HepG2 (cell line): ENCODE results near the gene GJB4.

Experiments used
- CBFB ChIP-seq: sonication (generic); formaldehyde crosslinking; IDR thresholded peaks from 2 replicates; pipeline ENCODE4 v1.4.0; 2020; ENCODE audit warnings: missing genetic modification reagents
- CHD2 ChIP-seq: IDR thresholded peaks from 2 replicates; pipeline ENCODE4 v1.6.1; 2011; ENCODE audit warnings: low read depth, low read length, improper control_type of control experiment
- ELF4 ChIP-seq: sonication (generic); formaldehyde crosslinking; IDR thresholded peaks from 2 replicates; pipeline ENCODE4 v1.5.0; 2020; ENCODE audit warnings: missing genetic modification reagents, mild to moderate bottlenecking, moderate library complexity, borderline replicate concordance
- ZNF33A ChIP-seq: sonication (generic); formaldehyde crosslinking; IDR thresholded peaks from 2 replicates; pipeline ENCODE4 v1.5.1; 2020; ENCODE audit warnings: missing genetic modification reagents, mild to moderate bottlenecking, moderate library complexity, borderline replicate concordance
- ZNF550 ChIP-seq: sonication (generic); formaldehyde crosslinking; IDR thresholded peaks from 2 replicates; pipeline ENCODE4 v1.4.0; 2020; ENCODE audit warnings: mild to moderate bottlenecking, missing genetic modification reagents, borderline replicate concordance
- TF ChIP-seq, protein P1 (sequence below): sonication (generic); formaldehyde crosslinking; conservative IDR thresholded peaks from 2 replicates; pipeline ENCODE4 v1.4.0; 2020; ENCODE audit warnings: missing genetic modification reagents
- TF ChIP-seq, protein P2 (sequence below): IDR thresholded peaks from 2 replicates; pipeline ENCODE4 v1.6.1; 2012; ENCODE audit warnings: inconsistent platforms

DNA sequence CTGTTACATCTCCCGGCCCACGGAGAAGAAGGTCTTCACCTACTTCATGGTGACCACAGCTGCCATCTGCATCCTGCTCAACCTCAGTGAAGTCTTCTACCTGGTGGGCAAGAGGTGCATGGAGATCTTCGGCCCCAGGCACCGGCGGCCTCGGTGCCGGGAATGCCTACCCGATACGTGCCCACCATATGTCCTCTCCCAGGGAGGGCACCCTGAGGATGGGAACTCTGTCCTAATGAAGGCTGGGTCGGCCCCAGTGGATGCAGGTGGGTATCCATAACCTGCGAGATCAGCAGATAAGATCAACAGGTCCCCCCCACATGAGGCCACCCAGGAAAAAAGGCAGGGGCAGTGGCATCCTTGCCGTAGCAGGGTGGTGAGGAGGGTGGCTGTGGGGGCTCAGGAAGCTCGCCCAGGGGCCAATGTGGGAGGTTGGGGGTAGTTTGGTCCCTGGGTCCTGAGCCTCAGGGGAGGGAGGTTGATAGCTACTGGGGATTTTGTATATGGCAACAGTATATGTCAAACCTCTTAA lies 2.3 kb downstream of the GJB4 start:
- TF ChIP-seq CBFB (CRISPR knock-in tag), result no peak
- TF ChIP-seq, protein P1, sequence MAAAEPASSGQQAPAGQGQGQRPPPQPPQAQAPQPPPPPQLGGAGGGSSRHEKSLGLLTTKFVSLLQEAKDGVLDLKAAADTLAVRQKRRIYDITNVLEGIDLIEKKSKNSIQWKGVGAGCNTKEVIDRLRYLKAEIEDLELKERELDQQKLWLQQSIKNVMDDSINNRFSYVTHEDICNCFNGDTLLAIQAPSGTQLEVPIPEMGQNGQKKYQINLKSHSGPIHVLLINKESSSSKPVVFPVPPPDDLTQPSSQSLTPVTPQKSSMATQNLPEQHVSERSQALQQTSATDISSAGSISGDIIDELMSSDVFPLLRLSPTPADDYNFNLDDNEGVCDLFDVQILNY (CRISPR knock-in tag), result no peak
- no peak for TF ChIP-seq CHD2
- no peak for TF ChIP-seq ELF4
- no peak for TF ChIP-seq ZNF33A (CRISPR knock-in tag)
- TF ChIP-seq, protein P2, sequence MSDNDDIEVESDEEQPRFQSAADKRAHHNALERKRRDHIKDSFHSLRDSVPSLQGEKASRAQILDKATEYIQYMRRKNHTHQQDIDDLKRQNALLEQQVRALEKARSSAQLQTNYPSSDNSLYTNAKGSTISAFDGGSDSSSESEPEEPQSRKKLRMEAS, result no peak
- no peak for TF ChIP-seq ZNF550
